ENCODE results near the gene IFITM5.
"Not testable (repeated sequence)": the region's sequence is repeated elsewhere in the genome, so short reads cannot be mapped to it uniquely, and the experiment has no call there.

The IFITM5 gene

DNA sequence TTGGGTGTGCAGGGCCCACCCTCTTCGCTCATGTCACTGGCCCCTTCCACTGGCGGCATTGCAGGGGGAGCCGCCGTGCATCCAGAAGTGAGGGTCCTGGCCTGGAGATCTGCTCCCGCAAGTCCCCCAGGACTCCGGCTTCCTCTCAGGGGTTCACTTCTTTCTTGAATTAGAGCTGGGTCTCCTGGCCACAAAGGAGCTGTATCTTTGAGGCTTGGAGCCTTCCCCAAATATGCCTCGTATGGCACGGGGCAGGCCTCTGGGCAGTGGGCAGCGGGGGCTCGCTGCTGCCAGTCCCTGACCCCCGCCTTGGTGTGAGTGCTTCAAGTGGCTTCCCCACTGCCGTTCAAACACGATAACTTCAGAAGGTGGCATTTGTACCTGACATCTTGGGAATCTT lies 28.7 kb upstream of the IFITM5 start:
- no peak for DNase-seq (ENCODE audit: low read depth in 2 of 2)

DNA sequence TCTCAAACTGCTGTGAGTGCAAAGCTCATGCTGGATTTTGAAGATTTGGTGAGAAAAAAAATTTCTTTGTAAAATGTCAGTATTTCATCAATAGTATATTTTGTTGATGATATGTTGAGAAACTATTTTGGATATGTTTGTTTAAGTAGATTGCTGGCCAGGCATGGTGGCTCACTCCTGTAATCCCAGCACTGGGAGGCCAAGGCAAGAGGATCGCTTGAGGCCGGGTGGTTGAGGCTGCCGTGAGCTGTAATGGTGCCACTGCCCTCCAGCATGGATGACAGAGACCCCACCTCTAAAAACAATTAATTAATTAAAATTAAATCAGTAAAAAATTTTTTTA lies 28.2 kb upstream of the IFITM5 start:
- no peak for DNase-seq (ENCODE audit: low read depth in 2 of 2)

DNA sequence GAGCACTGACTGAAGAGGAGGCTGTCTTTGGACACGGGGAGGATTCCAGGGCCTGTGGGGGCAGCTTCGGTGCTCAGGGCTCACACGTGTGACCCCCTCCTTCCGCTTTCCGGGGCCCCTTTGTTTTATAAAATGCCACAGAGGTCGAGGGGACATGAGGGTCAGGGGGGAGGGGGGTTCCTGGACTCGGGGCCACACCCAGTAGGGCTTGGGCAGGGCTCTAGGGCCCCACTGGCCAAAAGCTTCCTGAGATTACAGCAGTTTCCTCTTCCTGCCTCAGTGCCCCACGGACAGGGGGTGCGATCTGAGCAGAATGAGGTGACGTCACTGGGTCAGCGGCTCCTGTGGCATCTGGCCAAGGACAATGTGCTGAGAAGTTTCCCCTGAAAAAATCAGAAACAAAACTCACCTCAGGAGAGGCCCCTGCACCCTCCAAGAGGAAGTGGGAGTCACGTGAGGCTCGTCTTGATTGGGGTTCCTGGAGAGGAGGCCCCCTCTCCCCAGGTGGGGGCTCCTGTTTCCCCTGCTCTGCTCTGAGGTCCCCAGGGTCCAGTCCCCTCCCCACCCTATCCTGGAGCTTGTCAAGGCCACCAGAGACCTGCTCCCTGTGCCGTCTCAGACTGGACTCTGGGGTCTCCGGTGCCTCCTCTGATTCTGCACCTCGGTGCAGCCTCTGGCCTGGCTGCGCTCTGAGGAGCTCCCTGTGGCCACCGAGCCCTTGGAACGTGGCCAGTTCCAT lies 27.7 kb upstream of the IFITM5 start:
- peak in 1 of 2 donors; percentile 65 for DNase-seq (ENCODE audit: low read depth in 2 of 2)

DNA sequence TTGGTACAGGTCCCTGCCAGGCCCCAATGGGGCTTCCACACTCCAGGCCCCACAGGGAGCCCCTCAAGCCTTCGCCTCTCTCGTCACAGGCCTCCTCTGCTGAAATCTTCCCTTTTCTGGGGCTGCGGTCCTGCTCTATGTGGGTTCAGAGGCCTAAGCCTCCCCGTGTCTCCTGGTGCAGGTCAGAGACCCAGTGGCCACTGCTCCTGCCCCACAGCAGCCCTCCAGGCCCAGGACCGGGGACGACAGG lies 27.2 kb upstream of the IFITM5 start:
- DNase-seq (ENCODE audit: low read depth in 2 of 2): no peak

DNA sequence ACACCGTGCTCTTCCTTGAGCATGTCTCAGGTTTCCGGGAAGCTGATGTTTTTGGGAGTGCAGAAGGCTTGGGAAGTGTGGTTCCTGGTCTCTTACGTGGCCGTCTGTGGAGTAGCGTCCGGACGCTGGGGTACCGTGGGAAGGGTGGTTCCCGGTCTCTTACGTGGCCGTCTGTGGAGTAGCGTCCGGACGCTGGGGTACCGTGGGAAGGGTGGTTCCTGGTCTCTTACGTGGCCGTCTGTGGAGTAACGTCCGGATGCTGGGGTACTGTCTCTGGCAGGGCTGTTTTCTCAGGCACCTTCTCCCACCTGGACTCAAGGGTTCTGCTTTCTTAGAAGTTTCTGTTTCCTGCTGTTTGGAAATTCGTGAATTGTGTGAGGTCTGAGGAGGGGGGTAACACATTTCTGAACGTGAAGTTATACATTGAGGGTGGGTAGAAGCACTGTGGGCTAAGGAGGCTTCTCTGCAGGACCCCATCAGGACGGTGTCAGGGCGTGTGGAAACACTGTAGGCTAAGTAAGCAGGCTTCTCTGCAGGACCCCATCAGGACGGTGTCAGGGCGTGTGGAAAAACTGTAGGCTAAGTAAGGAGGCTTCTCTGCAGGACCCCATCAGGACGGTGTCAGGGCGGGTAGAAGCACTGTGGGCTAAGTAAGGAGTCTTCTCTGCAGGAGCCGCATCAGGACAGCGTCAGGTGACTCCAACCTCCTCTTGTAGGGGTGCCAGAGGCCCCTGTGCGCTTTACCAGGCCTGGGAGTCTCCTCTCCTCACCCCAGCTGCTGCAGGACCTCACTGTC lies 26.7 kb upstream of the IFITM5 start:
- no peak for DNase-seq (ENCODE audit: low read depth in 2 of 2)

DNA sequence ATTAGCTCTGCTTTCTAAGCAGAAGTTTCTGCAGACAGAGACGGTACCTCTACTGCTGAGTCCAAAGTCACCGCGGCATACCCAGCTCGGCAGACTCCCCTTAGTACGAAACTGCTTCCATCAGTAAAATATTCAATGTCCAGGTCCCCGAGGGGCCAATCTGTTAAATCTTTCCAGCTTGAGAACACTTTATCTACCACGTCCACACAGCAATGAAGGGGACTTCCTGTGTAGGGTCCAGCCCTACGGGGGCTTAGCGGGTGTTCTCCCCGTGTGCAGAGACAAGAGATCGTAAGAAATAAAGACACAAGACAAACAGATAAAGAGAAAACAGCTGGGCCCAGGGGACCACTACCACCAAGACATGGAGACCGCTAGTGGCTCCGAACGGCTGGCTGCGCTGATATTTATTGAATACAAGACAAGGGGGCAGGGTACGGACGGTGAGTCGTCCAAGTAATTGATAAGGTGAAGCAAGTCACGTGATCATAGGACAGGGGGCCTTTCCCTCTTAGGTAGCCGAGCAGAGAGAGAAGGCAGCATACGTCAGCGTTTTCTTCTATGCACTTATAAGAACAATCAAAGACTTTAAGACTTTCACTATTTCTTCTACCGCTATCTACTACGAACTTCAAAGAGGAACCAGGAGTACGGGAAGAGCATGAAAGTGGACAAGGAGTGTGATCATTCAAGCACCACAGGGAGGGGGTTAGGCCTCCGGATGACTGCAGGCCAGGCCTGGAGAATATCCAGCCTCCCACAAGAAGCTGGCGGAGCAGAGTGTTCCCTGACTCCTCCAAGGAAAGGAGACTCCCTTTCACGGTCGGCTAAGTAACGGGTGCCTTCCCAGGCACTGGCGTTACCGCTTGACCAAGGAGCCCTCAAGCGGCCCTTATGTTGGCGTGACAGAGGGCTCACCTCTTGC lies 25.5 kb upstream of the IFITM5 start:
- DNase-seq (ENCODE audit: low read depth in 2 of 2): not testable (repeated sequence)

DNA sequence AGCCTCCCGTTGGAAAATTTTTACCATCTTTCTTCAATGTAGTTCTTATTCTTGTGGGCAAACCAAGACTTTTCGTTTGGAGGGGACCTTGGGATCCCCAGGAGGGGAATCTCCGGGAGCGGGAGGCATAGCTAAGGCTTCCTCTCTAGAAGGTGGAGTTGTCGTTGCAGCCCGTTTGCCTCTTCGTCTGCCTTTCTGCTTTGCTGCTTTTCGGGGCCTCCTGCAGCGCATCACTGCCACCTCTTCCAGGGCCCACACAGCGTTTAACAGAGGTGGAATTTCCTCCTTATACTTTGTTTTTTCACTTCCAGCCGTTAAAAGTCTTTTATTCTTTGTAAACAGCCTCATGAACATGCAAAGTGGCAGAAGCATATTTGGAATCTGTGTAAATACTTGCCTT lies 24.8 kb upstream of the IFITM5 start:
- DNase-seq (ENCODE audit: low read depth in 2 of 2): no peak

- not testable (repeated sequence) for DNase-seq (ENCODE audit: low read depth in 2 of 2)
Measured at GRCh38 chr11:319888-320273, 20.6 kb upstream of the IFITM5 start.

DNA sequence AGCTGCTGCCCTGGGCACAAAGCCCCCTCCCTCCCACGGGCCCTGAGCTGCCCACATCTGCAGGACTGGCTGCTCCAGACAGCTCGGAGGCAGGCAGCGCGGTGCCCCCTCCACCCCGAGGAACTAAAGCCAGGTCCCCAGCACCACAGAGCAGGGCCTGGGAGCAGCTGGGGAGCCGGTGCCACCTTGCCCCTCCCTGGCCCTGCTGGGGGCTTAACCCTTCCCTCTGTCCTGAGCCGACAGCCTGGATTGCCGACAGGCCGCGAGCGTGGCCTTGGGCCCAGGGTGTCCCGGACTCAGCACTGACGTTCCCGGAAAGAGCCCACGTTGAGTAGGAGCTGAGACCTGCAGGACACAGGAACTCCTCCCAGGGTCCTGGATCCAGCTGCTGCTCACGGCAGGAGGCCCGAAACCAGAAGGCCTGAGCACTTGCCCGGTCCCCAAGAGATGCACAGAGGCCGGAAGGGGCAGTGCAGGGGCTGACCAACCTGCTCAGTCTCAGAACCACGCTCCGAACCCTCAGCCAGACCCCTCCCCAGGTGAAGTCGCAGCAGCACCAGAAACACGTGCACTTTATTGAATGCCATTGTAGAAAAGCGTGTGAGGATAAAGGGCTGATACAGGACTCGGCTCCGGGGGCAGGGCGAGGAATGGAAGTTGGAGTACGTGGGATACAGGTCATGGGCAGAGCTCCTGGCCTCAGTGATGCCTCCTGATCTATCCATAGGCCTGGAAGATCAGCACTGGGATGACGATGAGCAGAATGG lies 20.0 kb upstream of the IFITM5 start:
- not testable (repeated sequence) for DNase-seq (ENCODE audit: low read depth in 2 of 2)

GRCh38 chr11:318405-319120 lies 19.2 kb upstream of the IFITM5 start:
- DNase-seq (ENCODE audit: low read depth in 2 of 2): not testable (repeated sequence)

DNA sequence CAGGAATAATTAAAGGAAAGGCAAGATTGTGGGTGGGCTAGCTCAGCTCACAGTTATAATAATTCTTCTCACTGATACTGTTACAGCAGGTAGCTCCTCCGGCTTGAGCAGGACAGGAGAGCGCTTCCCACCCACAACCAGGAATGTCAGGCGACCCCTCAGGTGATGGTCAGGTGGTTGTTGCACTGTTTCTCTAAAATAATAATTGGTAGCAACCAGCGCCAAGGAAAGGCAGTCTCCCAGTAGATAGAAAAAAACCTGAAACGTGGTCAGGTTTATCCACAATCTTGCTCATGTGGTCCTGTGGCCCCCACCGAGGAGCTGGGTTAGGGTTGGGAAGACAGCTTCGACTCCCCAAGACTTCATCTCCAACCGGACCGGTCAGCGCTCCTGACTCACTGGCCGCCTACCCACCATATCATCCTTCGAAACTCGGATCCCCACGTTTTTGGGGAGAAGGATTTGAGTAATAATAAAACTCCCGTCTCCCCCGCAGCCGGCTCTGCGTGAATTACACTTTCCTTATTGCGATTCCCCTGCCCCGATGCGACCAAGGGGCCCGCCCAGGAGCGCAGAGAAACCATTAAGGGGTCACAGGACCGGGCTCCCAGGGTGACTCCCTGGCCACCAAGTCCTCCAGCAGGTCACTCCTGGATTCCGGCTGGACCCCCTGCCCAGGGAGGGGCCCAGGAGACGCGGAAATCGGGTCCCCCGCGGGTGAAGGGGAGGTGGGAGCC lies 18.5 kb upstream of the IFITM5 start:
- DNase-seq (ENCODE audit: low read depth in 2 of 2): not testable (repeated sequence)

DNA sequence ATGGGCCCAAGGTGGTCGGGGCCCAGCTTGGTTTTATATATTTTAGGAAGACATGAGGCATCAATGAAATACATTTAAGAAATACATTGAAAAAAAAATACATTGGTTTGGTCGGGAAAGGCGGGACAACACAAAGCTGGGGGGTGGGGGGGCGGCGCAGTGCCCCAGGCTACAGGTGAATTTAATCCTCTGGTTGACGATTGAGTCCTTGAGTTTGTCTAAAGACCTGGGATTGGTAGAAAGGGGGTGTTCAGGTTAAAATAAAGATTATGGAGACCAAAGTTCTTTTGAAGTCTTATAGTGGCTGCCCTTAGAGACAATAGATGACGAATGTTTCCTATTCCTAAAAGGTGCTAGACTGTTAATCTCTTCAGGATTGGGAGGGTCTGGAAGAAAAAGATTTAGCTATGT lies 17.6 kb upstream of the IFITM5 start:
- DNase-seq (ENCODE audit: low read depth in 2 of 2): no peak

- no peak for DNase-seq (ENCODE audit: low read depth in 2 of 2)
Measured at GRCh38 chr11:316031-316701, 16.8 kb upstream of the IFITM5 start.

DNA sequence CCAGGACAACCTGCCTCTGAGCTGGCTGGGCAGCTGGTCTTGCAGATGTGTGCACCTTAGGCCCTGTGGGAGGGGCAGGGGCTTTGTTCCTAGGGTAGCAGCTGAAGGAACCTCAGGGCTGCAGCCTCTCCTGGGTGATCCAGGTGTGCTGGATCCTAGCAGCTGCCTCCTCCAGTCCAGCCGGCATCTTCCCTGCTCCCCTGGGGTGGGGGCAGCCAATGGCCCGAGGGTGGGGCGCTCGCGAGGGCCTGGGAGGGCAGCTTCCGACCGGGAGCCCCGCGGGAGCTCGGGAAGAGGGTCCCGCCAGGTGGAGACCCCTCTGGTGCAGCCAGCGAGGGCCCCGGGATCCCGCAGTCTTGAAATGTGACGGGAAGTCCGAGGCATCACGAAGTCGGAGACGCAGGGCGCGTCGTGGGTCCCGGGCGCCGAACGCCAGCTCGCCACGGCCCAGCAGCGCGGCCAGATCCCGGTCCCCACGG lies 16.2 kb upstream of the IFITM5 start:
- DNase-seq (ENCODE audit: low read depth in 2 of 2): no peak

DNA sequence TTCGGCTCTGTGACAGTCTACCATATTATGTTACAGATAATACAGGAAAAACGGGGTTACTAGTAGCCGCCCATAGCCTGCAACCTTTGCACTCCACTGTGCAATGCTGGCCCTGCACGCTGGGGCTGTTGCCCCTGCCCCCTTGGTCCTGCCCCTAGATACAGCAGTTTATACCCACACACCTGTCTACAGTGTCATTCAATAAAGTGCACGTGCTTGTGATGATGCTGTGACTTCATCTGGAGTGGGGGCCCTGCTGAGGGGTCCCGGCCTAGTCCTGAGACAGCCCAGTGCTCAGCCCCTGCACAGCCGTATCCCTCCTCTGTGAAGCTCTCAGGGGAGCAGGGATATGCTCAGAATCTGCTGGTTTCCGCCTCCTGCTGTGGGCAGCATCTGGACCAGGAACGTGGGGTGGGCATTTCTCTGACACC lies 15.7 kb upstream of the IFITM5 start:
- DNase-seq (ENCODE audit: low read depth in 2 of 2): no peak

- DNase-seq (ENCODE audit: low read depth in 2 of 2): not testable (repeated sequence)
Measured at GRCh38 chr11:314554-314875, 15.2 kb upstream of the IFITM5 start.

GRCh38 chr11:313787-314553 lies 14.6 kb upstream of the IFITM5 start, which contains the start of gene IFITM1:
TSS of gene IFITM1 (plus strand) at chr11:314040. CDS start at chr11:314171, 131 bp downstream.
- no peak for DNase-seq (ENCODE audit: low read depth in 2 of 2)

DNA sequence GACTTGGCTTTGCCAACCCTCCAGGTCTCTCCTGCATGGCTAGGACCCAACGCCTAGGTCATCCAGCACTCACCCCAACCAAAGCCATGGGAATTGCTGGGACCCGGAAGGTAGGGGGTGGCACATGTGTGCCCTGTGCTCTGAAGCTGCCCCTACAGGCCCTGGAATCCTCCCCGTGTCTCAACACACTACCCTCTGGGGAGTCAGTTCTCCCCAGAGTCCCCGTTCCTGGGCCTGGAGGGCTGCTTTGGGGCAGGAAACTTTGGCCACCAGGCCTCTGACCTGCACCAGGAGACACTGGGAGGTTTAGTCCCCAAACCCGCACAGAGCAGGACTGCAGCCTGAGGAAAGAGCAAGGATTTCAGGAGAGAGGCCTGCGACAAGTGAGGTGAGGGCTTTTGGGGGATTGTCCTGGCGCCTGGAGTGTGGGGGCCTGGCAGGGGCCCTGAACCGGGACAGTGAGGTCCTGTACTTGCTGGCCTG lies 14.0 kb upstream of the IFITM5 start:
- DNase-seq (ENCODE audit: low read depth in 2 of 2): no peak

Measured in stimulated activated CD8-positive, alpha-beta memory T cell treated with anti-CD3 and anti-CD28 coated beads, Interleukin-2, amount 100 ng/mL, for 48 hours (primary cell).